Body of pancreas (tissue), 4 donors: Measurements from ENCODE around the gene SLC18A3.

Source experiments
- CTCF ChIP-seq, 7 experiments: fragments of 450-650 bp in 4 of 7; fragments of 200-600 bp in 3 of 7; sonication (generic) in 3 of 7; IDR thresholded peaks; one replicate each; pipeline ENCODE4 v1.5.1; 2016 to 2019; ENCODE audit warnings: antibody characterized with exemption in 7 of 7
- POLR2A ChIP-seq, 3 donors: fragments of 450-650 bp; IDR thresholded peaks; one replicate each; pipeline ENCODE4 v1.6.1; 2016; ENCODE audit warnings: antibody characterized with exemption in 3 of 3, mild to moderate bottlenecking in 2 of 3

GRCh38 chr10:49622426-49623425 is 12.6 kb downstream of the SLC18A3 start:
- no peak for TF ChIP-seq CTCF (IDR thresholded peaks at IDR 0.05)
- no peak for TF ChIP-seq POLR2A (IDR thresholded peaks at IDR 0.05)
